Uterus (tissue), 4 donors: ENCODE results near the gene MRPS18B. TPM values are rescaled to one million over a fixed set of nuclear protein-coding genes. Genes with fewer than 3 reads are reported as not detected.

Experiments
- DNase-seq, 2 donors: peaks; one replicate each; pipeline ENCODE4 v3.0.0-alpha.2; 2019 to 2020
- H3K27ac ChIP-seq, 2 donors: fragments of 200-600 bp; sonication (generic); 1 replicate in 1 of 2; 2 replicates in 1 of 2; pipeline ENCODE4 v1.5.1; 2016 to 2018
- H3K27me3 ChIP-seq, 2 donors: fragments of 200-600 bp; sonication (generic); one replicate each; pipeline ENCODE4 v1.5.1; 2018 to 2019; ENCODE audit warnings: control low read depth in 1 of 2
- H3K36me3 ChIP-seq, 2 donors: fragments of 200-600 bp; sonication (generic); one replicate each; pipeline ENCODE4 v1.5.1; 2019; ENCODE audit warnings: control low read depth in 1 of 2
- H3K4me1 ChIP-seq, 2 donors: fragments of 200-600 bp; sonication (generic); one replicate each; pipeline ENCODE4 v1.5.1; 2018 to 2019; ENCODE audit warnings: control low read depth in 1 of 2
- H3K4me3 ChIP-seq, 2 donors: fragments of 200-600 bp; sonication (generic); 1 replicate in 1 of 2; 2 replicates in 1 of 2; pipeline ENCODE4 v1.5.1; 2018 to 2019; ENCODE audit warnings: mild to moderate bottlenecking in 1 of 2
- H3K9me3 ChIP-seq, 2 donors: fragments of 200-600 bp; sonication (generic); one replicate each; pipeline ENCODE4 v1.5.1; 2019; ENCODE audit warnings: control low read depth in 1 of 2
- POLR2A ChIP-seq, 2 donors: fragments of 450-650 bp; IDR thresholded peaks; one replicate each; pipeline ENCODE4 v1.6.1; 2016; ENCODE audit warnings: antibody characterized with exemption in 2 of 2, mild to moderate bottlenecking in 1 of 2, moderate library complexity in 1 of 2
- intact Hi-C: fragments of 100-400 bp; cut with DNase I; formaldehyde crosslinking; loops from one replicate; pipeline ENCODE4 v1.15.1; 2023; ENCODE audit warnings: low total_unique reads
- total RNA-seq, 4 donors: library from RNA; depleted of rRNA in 3 of 4; stranded (reverse); fragments of >200 nt in 3 of 4; gene quantifications; one replicate each; pipeline versions ENCODE4 v1.1.0 to v1.2.4, GENCODE V29; 2014 to 2023
- TF ChIP-seq, protein P1 (sequence below), 4 experiments: fragments of 200-600 bp in 2 of 4; fragments of 450-650 bp in 2 of 4; sonication (generic) in 2 of 4; IDR thresholded peaks; one replicate each; pipeline ENCODE4 v1.5.1; 2016 to 2019; ENCODE audit warnings: antibody characterized with exemption in 4 of 4, mild to moderate bottlenecking in 2 of 4, moderate library complexity in 1 of 4
- donor health status: DM: yes; HTN: yes; CAD: no.

MRPS18B gene
- total RNA-seq, 4 donors from 2014 or later: 15.1 to 45.5 (median 36.7) TPM

DNA sequence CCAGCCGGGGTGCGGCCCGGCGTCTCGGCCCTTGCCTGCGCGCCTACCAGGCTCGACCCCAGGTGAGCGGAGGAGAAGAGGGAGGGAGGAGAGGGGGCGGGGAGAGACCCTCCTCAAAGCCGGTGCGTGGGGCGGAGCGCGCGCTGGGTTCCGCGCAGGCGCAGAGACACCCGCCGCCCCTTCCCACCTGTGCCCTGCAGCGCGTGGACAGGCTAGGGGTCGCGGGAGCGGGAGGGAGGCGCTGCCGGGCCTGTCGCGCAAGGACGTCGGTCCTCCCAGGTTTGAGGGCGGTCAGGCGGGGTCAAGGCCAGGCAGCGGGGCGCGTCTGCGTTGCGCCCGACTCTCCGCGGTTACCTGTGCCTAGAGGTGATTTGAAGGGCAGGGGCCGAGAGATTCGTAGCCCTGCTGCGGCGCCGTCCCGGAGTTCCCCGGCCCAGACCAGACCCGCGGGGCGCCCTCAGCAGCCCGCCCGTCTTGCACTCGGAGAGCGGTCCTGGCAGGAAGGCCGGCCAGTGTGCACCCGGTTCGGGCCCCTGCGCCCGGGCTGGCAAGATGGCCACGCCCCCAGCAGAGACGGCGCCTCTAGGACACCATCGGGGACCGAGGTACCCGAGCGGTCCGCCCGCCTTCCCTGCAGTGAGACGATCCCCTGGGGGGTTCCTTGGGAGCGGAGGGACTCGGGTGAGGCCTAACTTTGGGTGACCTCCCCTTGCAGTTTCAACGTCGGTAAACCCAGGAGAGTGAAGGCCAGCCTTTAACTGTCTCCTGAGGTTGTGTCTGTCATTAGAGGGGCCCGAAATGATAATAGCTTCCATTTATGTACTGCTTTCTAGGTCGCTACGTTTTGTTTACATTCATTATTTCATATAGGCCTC, 29.8 kb downstream of the MRPS18B start:
- peak; percentile 49 to 64 for DNase-seq
- Histone ChIP-seq H3K27me3 (no peaks in the 10 kb centered on the region), H3K4me3 (peak overlapping the region; percentile 74 to 99), H3K9me3 (no peaks in the 10 kb centered on the region), H3K27ac (peak overlapping the region; percentile 92 to 95), H3K36me3 (no peaks in the 10 kb centered on the region), H3K4me1 (peaks cover 4 to 6% of the 10 kb centered on the region in 2 donors)
- TF ChIP-seq, protein P1, sequence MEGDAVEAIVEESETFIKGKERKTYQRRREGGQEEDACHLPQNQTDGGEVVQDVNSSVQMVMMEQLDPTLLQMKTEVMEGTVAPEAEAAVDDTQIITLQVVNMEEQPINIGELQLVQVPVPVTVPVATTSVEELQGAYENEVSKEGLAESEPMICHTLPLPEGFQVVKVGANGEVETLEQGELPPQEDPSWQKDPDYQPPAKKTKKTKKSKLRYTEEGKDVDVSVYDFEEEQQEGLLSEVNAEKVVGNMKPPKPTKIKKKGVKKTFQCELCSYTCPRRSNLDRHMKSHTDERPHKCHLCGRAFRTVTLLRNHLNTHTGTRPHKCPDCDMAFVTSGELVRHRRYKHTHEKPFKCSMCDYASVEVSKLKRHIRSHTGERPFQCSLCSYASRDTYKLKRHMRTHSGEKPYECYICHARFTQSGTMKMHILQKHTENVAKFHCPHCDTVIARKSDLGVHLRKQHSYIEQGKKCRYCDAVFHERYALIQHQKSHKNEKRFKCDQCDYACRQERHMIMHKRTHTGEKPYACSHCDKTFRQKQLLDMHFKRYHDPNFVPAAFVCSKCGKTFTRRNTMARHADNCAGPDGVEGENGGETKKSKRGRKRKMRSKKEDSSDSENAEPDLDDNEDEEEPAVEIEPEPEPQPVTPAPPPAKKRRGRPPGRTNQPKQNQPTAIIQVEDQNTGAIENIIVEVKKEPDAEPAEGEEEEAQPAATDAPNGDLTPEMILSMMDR (IDR thresholded peaks at IDR 0.05): no peak
- TF ChIP-seq POLR2A (IDR thresholded peaks at IDR 0.05): peak in 1 of 2 donors; percentile 10
- intact Hi-C loops: no loop called here

GRCh38 chr6:30651143-30651542, 33.5 kb downstream of the MRPS18B start:
- no peak for DNase-seq
- Histone ChIP-seq H3K4me3 (no peak overlapping the region), H3K27me3 (no peaks in the 10 kb centered on the region), H3K36me3 (no peaks in the 10 kb centered on the region), H3K27ac (no peak overlapping the region), H3K9me3 (no peaks in the 10 kb centered on the region), H3K4me1 (peaks cover 4 to 6% of the 10 kb centered on the region in 2 donors)
- intact Hi-C loops: no loop called here
- TF ChIP-seq, protein P1 (IDR thresholded peaks at IDR 0.05): no peak
- no peak for TF ChIP-seq POLR2A (IDR thresholded peaks at IDR 0.05)

GRCh38 chr6:30654798-30655742, 37.4 kb downstream of the MRPS18B start:
- no peak for DNase-seq
- H3K4me3 ChIP-seq: no peak overlapping the region
- H3K4me1 ChIP-seq: no peaks in the 10 kb centered on the region
- H3K9me3 ChIP-seq: no peaks in the 10 kb centered on the region
- no peak overlapping the region for H3K27ac ChIP-seq
- H3K36me3 ChIP-seq: no peaks in the 10 kb centered on the region
- TF ChIP-seq POLR2A (IDR thresholded peaks at IDR 0.05): no peak
- TF ChIP-seq, protein P1 (IDR thresholded peaks at IDR 0.05): no peak
- intact Hi-C loops: no loop called here
- H3K27me3 ChIP-seq: no peaks in the 10 kb centered on the region

GRCh38 chr6:30655743-30656094, 38.1 kb downstream of the MRPS18B start:
- intact Hi-C loops: no loop called here
- no peaks in the 10 kb centered on the region for H3K36me3 ChIP-seq
- H3K9me3 ChIP-seq: no peaks in the 10 kb centered on the region

More at GRCh38 chr6:30655743-30656094, 38.1 kb downstream of the MRPS18B start:
- no peak for TF ChIP-seq POLR2A (IDR thresholded peaks at IDR 0.05)
- TF ChIP-seq, protein P1 (IDR thresholded peaks at IDR 0.05): no peak
- H3K27ac ChIP-seq: no peak overlapping the region
- H3K27me3 ChIP-seq: no peaks in the 10 kb centered on the region
- no peaks in the 10 kb centered on the region for H3K4me1 ChIP-seq
- DNase-seq: no peak
- no peak overlapping the region for H3K4me3 ChIP-seq
